Activated T-cell treated with anti-CD3 and anti-CD28 coated beads for 1 hour (primary cell): ENCODE data around the gene SLC4A2.

Experiments
- DNase-seq: peaks from one replicate; pipeline ENCODE4 v3.0.0-alpha.2; 2020; ENCODE audit warnings: low read depth

Gene SLC4A2

DNA sequence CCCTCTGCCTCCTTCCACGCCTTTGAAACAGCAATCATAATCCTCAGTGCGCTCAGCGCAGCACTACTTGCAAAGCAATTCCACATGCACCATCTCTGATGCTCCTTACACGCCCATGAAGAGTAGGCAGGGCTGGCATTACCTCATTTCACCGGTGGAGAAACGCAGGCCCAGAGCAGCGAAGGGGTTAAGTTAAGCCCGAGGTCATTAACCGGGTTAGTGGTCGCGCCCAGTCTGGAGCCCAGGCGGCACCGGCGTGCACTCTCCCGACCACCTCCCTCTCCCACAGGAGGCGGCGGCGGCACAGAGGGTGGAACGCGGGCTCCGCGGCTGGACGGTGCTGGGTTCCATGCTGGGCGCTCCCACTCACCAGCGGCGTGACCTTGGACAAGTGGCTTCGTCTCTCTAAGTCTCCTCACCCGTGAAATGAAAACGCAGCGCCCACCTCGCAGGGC, 20.7 kb downstream of the SLC4A2 start:
- DNase-seq = no peak

DNA sequence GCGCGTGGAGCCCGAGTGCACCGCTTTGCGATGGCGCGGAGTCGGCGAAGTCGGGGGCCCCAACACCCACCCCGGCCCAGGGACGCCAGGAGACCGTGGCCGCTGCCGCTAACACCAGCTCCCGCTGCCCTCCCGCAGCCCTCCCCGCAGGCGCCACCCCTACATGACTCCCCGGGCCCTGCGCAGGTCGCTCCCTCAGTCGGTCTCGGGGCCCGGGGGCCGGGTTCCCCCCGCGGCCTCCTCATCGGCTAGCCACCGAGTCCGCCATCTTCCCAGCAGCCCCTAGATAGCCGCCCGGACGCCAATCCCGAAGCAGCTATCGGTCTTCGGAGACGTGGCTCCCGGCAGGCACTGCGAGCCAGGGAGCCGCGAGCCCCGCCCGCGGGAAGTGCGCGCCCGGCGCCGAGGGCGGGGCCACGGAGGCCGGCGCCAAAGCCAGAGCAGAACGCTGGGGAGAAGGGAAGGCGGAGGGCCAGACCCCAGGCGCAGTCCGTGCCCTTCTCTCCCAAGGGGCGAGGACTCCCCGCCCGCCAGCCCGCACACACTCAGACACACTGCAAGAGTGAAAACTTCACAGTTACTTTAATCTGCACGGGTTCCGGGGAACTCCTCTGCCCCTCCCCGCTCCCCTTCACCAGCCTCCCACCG, 21.3 kb downstream of the SLC4A2 start, which contains the start of gene FASTK:
Gene FASTK, minus strand, starts transcription at position 288 of the 648 bp plus-strand sequence. Its CDS starts 43 bp downstream, at position 245.
- peak; percentile 79 for DNase-seq

DNA sequence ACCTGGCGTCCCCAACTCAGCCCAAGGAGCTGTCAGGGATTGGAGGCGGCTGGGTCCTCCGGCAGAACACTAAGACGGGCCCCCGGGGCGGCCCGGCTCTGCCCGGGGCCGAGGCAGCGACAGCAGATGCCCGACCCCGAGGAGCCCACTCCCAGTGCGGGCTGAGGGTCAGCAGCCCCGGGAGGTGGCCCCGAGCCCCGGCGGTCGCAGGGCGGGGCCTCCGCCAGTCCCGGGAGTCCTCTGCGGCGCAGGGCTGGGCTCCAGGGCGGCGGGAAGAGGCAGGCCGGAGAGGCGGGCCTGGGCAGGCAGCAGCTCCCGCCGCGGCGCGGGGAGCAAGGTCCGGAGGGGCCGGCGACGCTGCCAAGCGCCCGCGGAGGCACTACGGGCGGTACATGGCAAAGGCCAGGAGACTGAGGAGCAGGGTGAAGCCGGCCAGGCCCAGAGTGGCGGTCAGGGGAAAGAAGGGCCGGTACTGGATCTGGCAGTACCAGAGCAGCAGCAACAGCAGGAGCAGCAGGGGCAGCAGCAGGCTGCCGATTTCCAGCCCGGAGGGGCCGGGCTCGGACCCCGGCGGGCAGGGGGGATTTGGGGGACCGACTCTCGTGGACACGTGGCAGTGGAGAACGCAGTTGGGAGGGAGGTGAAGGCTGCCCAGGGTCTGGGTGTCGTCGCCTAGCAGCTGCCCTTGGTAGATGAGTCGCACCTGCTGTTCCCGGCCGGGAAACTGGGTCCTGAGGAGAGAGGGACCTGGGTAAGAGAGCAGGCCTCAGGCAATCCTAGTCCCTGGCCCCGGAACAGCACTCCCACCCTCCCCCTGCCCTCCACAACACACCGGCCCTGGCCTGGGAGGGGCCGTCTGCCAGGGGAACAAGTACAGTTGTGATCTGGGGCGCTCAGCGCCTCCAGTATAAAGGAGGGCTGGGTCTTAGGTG, 22.0 kb downstream of the SLC4A2 start:
- no peak for DNase-seq

DNA sequence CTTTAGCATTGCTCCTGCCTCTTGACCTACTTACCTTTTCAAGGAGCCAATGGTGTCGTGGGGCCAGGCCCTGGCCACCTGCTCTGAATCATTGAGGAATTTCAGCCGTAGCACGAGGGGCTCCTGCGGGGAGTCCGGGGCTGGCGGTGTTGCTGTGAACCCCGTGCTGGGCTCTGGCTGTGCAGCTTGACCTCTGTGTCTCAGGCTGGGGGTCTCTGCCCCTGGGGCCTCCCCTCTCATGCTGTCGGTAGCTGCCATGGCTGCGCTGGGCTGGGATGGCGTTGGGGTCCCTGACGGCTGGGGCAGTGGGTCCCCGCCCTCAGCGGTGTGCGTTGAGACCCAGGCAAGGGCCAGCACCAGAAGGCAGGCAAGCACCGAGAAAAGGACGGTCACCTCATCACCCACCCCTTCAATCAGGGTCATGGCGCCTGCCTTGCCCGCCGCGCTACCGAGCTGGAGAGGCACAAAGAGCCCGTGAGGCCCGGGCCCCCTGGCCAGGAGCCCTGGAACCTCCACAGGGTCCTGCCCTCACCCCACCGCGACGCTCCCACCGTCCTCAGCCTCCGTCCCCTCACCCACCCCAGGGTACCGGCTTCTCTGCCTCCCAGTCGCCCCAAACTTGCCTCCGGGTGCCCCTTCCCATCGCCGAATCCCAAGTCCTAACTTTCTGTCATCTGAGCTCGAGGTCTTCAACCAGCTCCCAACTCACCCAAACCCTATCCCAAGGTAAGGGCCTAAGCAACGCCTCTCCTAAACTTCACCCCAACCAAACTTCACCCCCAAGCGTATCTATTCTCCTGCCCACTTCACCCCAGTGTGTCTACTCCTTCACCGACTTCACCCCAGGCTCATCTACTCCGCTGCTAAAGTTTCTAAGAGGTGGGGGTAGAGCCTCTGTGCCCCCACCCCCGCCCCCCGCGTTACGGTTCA, 23.0 kb downstream of the SLC4A2 start:
- no peak for DNase-seq

DNA sequence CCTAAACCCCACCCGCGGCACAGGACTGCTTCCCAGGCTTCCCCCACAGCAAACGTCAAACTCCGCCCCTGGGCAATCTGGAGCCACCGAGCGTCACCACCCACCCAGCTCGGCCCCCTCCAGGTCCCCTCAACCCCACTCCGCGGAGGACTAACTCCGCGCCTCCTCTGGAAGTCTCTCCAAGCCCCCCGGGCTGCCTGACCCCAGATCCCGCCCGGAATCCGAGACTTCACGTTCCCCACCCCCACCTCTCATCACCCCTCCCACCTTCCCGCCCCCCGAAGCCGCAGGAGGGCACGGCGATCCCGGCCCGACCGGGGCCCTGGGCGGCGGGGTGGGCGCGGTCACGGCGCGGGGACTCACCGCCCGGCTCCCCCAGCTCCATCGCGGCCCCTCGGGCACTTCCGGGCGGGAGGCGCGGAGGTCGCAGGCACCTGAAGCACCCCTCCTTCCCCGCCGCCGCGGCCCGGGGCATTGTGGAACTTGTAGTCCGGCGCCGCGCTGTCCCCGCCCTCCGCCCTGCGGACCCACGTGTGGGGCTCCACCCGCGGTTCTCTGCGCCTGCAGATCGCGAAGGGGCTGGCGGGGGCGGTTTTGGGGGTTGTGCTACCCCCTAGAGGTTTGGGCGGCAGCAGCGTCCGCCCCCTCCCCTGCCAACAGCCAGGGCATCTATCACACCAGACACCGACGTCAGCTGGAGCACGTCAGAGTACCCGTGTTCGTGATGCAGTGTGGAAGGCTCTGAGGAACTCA, 23.9 kb downstream of the SLC4A2 start, which contains the start of gene TMUB1:
Gene TMUB1, minus strand, starts transcription at position 423 of the 753 bp plus-strand sequence. CDS start 930 bp downstream, outside the sequence.
- DNase-seq = peak; percentile 76

DNA sequence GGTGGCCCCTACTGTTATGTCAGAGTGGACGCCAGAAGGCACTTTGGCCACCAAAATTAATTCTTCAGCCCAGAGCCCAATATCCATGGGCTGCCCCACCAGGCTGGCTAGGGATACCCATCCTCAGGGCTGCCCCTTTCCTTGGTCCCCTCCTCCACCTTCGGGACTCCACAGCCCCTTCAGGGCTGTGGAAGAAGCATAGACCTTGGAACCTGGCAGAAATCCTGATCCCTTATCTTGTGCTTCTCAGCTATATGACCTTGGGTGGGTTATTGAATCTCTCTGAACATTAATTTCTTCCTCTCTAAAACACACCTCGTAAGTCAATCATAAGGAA, 24.4 kb downstream of the SLC4A2 start:
- DNase-seq = no peak

DNA sequence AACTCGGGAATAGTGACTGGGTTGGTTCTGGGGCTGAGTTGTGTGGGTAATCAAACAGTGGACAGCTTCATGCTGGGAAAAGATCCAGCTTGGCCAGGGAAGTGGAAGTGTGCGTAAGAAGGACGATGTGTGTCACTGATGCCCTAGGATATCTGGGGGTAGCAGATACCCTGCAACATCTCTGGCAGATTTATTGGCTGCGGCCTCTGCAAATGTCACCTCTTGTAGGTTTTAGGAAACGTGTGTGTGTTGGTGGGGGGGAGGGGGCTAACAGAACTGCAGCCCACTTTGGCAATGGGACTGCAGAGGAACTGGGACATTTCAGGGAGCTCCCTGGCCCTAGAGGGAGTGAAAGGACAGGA, 25.9 kb downstream of the SLC4A2 start:
- DNase-seq = no peak

DNA sequence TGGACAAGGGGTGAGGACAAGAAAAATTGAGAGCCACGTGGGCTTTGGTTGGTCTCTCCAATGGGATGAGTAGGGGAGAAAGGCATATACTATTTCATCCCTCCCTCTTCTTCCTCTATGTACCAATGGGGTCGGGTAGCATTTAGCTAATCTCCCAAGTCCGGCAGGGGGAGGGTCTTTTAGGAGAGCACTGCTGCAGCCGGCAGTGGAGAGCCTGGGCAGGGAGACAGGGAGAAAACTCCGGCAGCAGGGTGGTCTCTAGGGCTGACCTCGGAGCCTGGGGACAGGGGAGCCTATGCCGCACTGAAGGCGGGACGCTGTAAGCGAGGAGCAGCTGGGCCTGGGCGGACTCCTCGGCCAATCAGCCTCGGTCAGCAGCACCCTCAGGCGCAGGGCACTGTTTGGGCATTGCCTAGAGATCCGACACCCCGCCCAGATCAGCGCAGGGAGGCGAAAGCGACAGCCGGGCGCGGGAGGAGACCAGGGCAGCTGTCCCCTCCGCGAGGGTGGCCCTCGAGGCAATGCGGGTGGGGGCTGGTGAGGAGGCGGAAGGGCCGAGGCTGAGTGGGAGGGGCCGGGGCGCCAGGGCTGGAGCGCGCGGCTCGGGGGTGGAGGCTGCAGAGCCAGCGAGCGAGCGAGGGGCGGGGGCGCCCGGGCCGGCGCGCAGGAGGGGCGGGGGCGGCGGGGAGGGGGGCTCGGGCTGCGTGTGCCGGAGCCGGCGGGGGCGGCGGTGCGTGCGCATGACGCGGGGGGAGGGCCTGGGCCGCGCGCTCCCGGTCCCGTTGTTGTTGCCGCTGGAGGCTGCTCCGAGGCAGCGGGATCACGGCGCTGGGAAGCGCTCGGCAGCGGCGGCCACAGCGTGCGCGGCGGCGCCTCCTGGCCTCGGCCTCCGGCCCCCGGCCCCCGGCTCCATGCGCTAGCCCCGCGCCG, 26.6 kb downstream of the SLC4A2 start, which contains the start of gene AGAP3:
Gene AGAP3, plus strand, starts transcription at position 785 of the 930 bp plus-strand sequence. CDS start 267 bp downstream, outside the sequence.
- peak; percentile 31 for DNase-seq

DNA sequence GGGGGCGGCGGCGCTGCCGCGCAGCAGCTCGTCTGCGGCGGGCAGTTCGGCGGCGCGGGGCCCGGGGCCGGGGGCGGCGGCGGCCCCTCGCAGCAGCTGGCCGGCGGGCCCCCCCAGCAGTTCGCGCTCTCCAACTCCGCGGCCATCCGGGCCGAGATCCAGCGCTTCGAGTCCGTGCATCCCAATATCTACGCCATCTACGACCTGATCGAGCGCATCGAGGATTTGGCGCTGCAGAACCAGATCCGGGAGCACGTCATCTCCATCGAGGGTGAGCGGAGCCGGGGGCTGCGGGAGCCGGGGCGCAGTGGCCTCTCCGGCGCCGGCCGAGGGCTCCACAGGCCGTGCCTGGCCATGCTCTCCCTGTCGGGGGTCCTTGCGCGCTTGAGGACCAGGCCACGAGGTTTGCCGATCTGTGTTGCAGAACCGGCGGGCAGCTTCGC, 27.4 kb downstream of the SLC4A2 start:
- no peak for DNase-seq

DNA sequence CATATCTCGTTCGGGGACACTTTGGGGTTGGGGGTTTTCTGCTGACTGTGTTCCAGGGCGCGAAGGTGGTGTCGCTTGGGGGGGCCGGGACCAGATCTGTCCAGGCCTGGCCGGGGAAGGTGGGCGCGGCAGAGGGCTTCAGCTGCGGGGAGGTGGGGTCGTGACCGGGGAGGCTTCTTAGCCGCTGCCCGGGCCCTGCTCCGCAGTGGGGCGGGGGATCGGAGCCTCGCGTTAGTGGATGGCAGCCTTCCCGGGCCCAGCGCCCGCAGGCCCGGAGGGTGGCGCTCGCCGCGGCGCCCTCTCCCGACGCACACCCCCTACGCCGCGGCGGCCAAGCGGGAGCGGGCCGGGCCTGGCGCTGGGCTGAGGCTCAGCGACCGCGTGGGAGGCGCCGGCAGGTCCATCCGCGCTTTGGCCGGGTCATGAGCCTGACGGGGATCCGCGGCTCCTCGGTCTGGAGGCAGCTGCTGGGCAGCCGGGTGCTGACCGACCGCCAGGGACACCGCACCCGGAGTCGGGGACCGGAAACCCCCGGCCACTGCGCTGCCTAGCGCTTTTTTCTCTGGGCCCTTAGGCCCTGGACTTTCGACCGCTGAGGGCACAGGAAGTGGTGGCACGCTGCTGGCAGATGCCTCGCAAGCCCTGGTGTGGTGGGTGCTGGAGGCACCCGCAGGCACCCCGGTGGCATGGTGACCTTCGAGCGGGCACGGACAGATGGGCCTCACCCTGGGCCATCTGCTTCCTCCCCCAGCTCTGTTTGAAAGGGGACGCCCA, 28.0 kb downstream of the SLC4A2 start:
- DNase-seq = no peak

DNA sequence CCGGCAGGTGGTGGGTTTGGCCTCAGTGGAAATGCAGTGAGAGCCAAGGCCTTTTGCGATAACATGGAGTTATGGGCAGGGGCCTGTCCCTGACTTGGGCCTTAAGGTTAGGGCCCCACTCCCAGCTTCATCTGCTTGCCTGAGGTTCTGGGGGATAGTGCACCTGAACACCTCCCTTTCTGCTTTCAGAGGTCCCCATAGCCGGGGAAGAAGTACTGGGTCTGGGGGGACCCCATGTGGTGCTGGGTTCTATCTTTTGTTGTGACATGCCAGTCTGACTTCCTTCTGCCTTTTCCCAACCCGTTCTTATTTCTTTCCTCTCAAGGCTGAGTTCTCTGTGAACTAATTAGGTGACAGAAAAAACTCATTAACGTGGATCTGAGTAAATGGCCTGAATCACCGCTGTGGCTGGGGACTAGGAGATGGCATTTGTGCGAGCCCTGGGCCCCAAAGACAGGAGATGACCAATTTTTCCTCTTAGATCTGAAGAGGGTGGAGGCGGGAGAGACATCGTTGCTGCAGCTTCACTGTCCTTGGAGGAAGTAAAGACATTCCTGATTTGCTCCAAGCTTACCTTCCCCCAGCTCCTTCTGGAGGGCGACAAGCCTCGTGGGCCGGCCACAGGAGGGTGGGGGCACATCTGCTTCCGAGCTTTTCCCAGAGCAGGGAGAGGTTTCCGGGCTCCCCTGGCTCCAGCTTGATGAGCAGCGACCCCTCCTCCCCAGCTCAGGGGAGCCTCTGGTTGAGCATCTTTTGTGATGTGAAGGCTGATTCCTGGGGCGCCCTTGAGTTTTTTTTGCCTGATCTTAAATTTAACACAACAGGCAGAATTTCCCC, 28.8 kb downstream of the SLC4A2 start:
- no peak for DNase-seq

DNA sequence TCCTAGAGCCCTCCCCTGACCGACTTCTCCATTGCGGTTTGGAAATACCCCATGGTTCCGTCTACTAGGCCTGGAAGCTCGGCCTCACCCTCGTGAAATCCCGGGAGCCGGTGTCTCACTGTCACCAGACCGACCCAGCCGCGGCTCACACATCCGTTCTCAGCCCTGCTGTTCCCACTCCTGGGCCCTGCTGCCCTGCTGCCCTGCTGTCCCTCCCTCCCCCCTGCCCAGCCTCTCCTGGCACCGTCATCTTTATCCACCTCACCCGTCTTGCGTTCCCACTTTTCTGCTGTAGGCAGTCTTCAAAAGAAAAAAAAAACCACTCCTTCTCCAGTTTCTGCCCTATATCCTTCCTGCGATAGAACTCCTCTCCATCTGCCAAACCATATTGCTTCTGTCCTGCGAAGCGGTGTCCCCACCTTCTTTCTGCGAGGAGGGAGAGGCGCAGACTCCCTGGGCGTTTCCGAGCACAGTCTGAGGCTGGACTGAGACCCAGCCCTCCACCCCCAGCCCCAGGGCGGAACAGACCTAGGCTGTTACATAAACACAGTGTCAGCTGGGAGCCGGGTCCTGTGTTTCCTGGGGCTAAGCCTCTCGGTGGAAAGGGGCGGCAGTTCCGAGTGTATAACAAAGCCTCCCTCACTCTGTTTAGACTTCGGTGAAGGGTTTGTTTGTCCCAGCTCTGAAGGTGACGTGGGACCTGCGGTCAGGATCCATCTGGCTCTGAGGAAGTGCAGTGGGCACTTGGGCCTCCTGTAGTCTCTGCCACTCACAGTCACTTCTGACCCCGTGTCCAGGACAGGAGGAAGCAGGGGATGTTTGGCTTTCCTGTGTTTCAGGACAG, 29.7 kb downstream of the SLC4A2 start:
- DNase-seq = no peak

DNA sequence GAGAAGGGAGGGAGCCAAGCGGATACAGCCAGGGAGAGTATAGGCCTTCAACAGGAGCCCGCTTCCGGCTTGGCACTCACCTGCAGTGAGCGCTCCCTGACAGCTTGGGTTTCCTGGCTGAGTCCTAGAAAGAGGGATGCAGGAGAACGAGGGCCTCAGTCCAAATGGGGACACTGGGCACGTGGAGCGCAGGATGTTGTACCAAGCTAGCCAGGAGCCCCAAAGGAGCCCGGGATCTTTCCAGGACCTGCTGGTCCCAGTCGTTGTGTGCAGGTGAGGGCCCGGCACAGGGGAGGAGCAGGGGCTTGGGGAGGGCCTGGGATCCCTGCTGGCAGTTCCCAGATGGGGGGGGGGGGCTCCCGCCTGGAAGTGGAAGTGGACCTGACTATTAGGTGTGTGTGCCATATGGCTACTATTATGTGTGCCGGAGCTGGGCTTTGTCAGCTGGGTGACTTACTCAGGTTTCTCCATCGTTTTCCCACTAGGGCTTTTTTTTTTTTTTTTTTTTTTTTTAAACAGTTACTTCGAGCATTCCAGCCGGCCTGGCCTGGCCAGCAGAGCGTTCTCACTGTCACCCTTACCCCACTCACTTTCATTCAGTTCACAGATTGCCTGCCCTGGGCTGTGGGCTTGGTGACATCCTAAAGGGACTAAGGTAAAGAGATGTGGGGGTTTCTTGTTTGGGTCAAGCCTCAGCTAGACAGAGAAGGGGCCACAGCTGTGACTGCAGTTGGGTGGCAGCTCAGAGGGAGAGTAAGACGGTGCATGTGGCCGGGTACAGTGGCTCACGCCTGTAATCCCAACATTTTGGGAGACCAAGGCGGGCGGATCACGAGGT, 30.7 kb downstream of the SLC4A2 start:
- DNase-seq = no peak

DNA sequence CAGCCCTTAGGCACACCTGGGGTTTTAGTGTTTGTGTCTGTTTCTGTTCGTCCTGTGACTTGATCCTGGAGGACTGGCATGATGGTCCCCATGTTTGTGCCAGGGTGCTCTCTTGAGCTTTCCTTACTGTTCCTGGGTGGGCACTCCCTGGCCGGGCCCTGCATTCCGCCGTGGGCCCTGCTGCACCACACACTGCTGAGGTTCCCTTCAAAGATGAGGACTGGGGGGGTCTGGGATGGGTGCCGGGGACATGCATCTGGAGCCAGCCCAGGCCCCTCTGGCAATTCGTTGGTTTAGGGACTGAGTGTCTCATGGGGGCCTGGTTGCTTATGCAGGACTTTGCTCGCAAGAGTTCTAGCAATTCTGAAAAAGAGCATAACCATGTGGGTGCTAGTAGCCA, 31.6 kb downstream of the SLC4A2 start:
- DNase-seq = no peak

DNA sequence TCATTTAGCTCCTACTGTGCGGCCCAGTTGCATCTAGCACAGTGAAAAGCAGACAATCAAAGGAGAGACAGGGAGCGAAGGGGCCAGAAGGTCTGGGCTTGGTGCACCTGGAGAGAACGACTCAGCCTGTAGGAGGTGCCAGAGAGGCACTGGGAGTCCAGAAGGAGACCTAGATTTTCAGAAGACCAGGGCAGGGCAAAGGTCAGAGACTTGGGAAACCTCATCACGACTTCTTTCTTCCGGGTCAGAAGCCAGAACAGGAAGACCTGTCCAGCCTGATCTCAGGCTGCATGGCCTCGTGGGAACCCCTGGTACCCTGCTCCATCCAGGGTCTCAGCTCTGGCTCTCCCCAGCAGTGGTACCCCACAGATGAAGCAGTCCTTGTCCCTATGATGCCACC, 32.0 kb downstream of the SLC4A2 start:
- DNase-seq = no peak

DNA sequence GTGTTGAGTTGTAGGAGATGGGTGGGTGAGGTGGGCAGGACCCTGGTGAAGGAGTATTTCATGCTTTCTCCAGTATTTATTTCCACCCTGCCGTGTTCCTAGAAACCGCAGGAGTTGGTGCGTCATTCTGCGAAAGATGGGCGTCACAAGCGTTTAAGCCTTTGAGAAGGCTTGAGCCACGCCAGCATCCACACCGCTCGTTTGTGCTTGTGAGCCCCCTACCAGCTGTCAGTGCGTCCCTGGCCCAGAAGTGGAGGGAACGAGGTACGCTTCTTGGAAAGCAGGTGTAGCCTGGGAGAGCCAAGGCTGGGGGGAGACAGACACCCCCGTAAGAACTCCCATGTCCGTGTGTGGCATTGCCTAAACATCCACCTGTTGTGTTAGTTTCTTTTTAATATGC, 32.6 kb downstream of the SLC4A2 start:
- no peak for DNase-seq
